A673 (cell line): ENCODE data around the gene SH3D19. TPM values are rescaled to one million over a fixed set of nuclear protein-coding genes. Genes with fewer than 3 reads are reported as not detected.

ENCODE experiments used
- BruUV-seq: library from RNA; stranded (reverse); fragments of 400-500 nt; replicated peaks from 2 replicates; lab custom pipeline; 2021; lab: Mats Ljungman, UMichigan
- CTCF ChIA-PET: fragments of 300-600 bp; sonication (Branson Sonifier 250); formaldehyde crosslinking; loops from one replicate; lab custom pipeline; 2022; ENCODE audit warnings: antibody characterized with exemption; lab: Charles Lee
- POLR2A ChIA-PET: fragments of 300-600 bp; sonication (Branson Sonifier 250); formaldehyde crosslinking; loops from one replicate; lab custom pipeline; 2022; ENCODE audit warnings: antibody characterized with exemption; ENCODE audit not compliant: low non-redundant PET; lab: Charles Lee
- DNase-seq: peaks from one replicate; pipeline ENCODE4 v3.0.0-alpha.2; 2015; ENCODE audit warnings: low spot score
- H3K27ac ChIP-seq: fragments of 200-600 bp; sonication (generic); 2 replicates; pipeline ENCODE4 v1.5.1; 2016; ENCODE audit warnings: mixed run types, low read depth, mild to moderate bottlenecking, mixed read lengths, antibody characterized with exemption, low read length; ENCODE audit not compliant: poor library complexity, severe bottlenecking
- H3K27me3 ChIP-seq: fragments of 200-600 bp; sonication (generic); replicated peaks from 2 replicates; pipeline ENCODE4 v1.6.1; 2017; ENCODE audit warnings: mixed run types, low read depth, mild to moderate bottlenecking, mixed read lengths, antibody characterized with exemption, low read length; ENCODE audit not compliant: insufficient read depth, poor library complexity
- H3K36me3 ChIP-seq: fragments of 200-600 bp; sonication (generic); 2 replicates; pipeline ENCODE4 v1.6.1; 2016; ENCODE audit warnings: mixed run types, mild to moderate bottlenecking, mixed read lengths, antibody characterized with exemption, low read length; ENCODE audit not compliant: insufficient read depth, poor library complexity, severe bottlenecking
- H3K4me1 ChIP-seq: fragments of 200-600 bp; sonication (generic); 2 replicates; pipeline ENCODE4 v1.6.1; 2017; ENCODE audit warnings: mixed run types, mild to moderate bottlenecking, mixed read lengths, antibody characterized with exemption, low read length; ENCODE audit not compliant: insufficient read depth, poor library complexity, severe bottlenecking
- H3K4me3 ChIP-seq: fragments of 200-600 bp; sonication (generic); 2 replicates; pipeline ENCODE4 v1.5.1; 2016; ENCODE audit warnings: low read depth, mixed run types, mild to moderate bottlenecking, mixed read lengths, low read length; ENCODE audit not compliant: poor library complexity, severe bottlenecking
- H3K9me3 ChIP-seq: fragments of 200-600 bp; sonication (generic); 2 replicates; pipeline ENCODE4 v1.6.1; 2016; ENCODE audit warnings: mixed run types, low read depth, mild to moderate bottlenecking, mixed read lengths, antibody characterized with exemption, low read length; ENCODE audit not compliant: poor library complexity, severe bottlenecking
- CTCF ChIP-seq: fragments of 300-800, 200-600 bp; sonication (generic); conservative IDR thresholded peaks from 2 replicates; pipeline ENCODE4 v1.5.1; 2017; ENCODE audit warnings: low read depth, mild to moderate bottlenecking, antibody characterized with exemption, low read length, moderate library complexity, mixed read lengths
- EZH2 ChIP-seq: fragments of 200-600 bp; sonication (generic); IDR thresholded peaks from 2 replicates; pipeline ENCODE4 v1.6.1; 2017; ENCODE audit warnings: borderline replicate concordance, low read depth, mild to moderate bottlenecking, mixed read lengths, antibody characterized with exemption, low read length; ENCODE audit not compliant: poor library complexity, severe bottlenecking
- intact Hi-C: fragments of 100-400 bp; cut with micrococcal nuclease; formaldehyde crosslinking; loops from one replicate; pipeline ENCODE4 v1.10.0; 2022; ENCODE audit not compliant: unreplicated experiment
- total RNA-seq: library from RNA; stranded (reverse); gene quantifications from 2 replicates; pipeline ENCODE4 v1.2.3, GENCODE V29; 2021

Gene SH3D19
- total RNA-seq, 1 experiment from 2014 or later = 0.86 TPM

GRCh38 chr4:151361966-151362365, 36.6 kb upstream of the SH3D19 start:
- no peaks in the 10 kb centered on the region for H3K36me3 ChIP-seq
- POLR2A ChIA-PET = no interaction called here
- H3K27ac ChIP-seq = no peak overlapping the region
- intact Hi-C loops = loop anchor here (2.0 to 5.0 kb wide), 4 partner anchors 85 to 1010 kb away; partner anchors contain the start of gene PRSS48
- CTCF ChIA-PET = interaction anchor here (0.9 to 1.3 kb wide), 2 partner anchors 242 to 244 kb away, joined by 5 to 6 read pairs; no protein-coding TSS in a partner anchor
- peaks cover 5% of the 10 kb centered on the region for H3K27me3 ChIP-seq
- no peak overlapping the region for H3K4me3 ChIP-seq
- no TSS peak for BruUV-seq
- no peak for DNase-seq
- TF ChIP-seq EZH2 (no peak), CTCF (no peak)
- no peaks in the 10 kb centered on the region for H3K4me1 ChIP-seq
- no peaks in the 10 kb centered on the region for H3K9me3 ChIP-seq

- no TSS peak for BruUV-seq
- H3K4me1 ChIP-seq = no peaks in the 10 kb centered on the region
- H3K36me3 ChIP-seq = no peaks in the 10 kb centered on the region
- no peak for DNase-seq
- ChIA-PET CTCF (interaction anchor here (0.6 kb wide), 1 partner anchor 18 kb away, joined by 4 read pairs; no protein-coding TSS in a partner anchor), POLR2A (no interaction called here)
- H3K4me3 ChIP-seq = no peak overlapping the region
- no peaks in the 10 kb centered on the region for H3K9me3 ChIP-seq
- intact Hi-C loops = loop anchor here (5.0 kb wide), 1 partner anchor 1011 kb away; no protein-coding TSS in a partner anchor
- no peak overlapping the region for H3K27ac ChIP-seq
- no peak for TF ChIP-seq EZH2
- TF ChIP-seq CTCF = no peak
- no peaks in the 10 kb centered on the region for H3K27me3 ChIP-seq
These were observed 35.7 kb upstream of the SH3D19 start for GRCh38 chr4:151361126-151361525.

GRCh38 chr4:151359576-151359975, 34.2 kb upstream of the SH3D19 start:
- CTCF ChIA-PET = no interaction called here
- BruUV-seq = no TSS peak

More at GRCh38 chr4:151359576-151359975, 34.2 kb upstream of the SH3D19 start:
- no peaks in the 10 kb centered on the region for H3K9me3 ChIP-seq
- POLR2A ChIA-PET = no interaction called here
- no peaks in the 10 kb centered on the region for H3K27me3 ChIP-seq
- TF ChIP-seq CTCF (no peak), EZH2 (no peak)
- no peaks in the 10 kb centered on the region for H3K4me1 ChIP-seq
- no peaks in the 10 kb centered on the region for H3K36me3 ChIP-seq
- intact Hi-C loops = no loop called here
- H3K27ac ChIP-seq = no peak overlapping the region
- no peak for DNase-seq
- no peak overlapping the region for H3K4me3 ChIP-seq
